Chondrocyte (in vitro differentiated cells): ENCODE measurements around the gene ESR1. TPM values are rescaled to one million over a fixed set of nuclear protein-coding genes. Genes with fewer than 3 reads are reported as not detected.

Experiments used
- DNase-seq: peaks from one replicate; pipeline ENCODE4 v3.0.0; 2021; ENCODE audit warnings: mixed read lengths, low spot score
- H3K27ac Mint-ChIP-seq: one replicate; pipeline ENCODE4 v1.8.0; 2021; ENCODE audit warnings: mild to moderate bottlenecking, moderate library complexity, mixed read lengths; ENCODE audit not compliant: unreplicated experiment
- H3K27me3 Mint-ChIP-seq: 2 replicates; pipeline ENCODE4 v1.8.0; 2021; ENCODE audit warnings: low read depth, mixed read lengths
- H3K36me3 Mint-ChIP-seq: 2 replicates; pipeline ENCODE4 v1.8.0; 2021; ENCODE audit warnings: low read depth, mixed read lengths
- H3K4me1 Mint-ChIP-seq: 2 replicates; pipeline ENCODE4 v1.8.0; 2021; ENCODE audit warnings: low read depth, mild to moderate bottlenecking, mixed read lengths
- H3K4me3 Mint-ChIP-seq: one replicate; pipeline ENCODE4 v1.8.0; 2021; ENCODE audit warnings: mild to moderate bottlenecking, moderate library complexity, mixed read lengths; ENCODE audit not compliant: unreplicated experiment
- H3K9me3 Mint-ChIP-seq: 2 replicates; pipeline ENCODE4 v1.8.0; 2021; ENCODE audit warnings: low read depth, mixed read lengths
- total RNA-seq: library from RNA; stranded (reverse); gene quantifications from 3 replicates; pipeline ENCODE4 v1.2.1, GENCODE V29; 2021
- TF ChIP-seq, protein P1 (sequence below): fragments of 200-600 bp; sonication (generic); IDR thresholded peaks from 2 replicates; pipeline ENCODE4 v1.5.0; 2021; ENCODE audit warnings: antibody characterized with exemption, mild to moderate bottlenecking, moderate library complexity

Gene ESR1
- total RNA-seq, 1 donor from 2014 or later, result not detected

DNA sequence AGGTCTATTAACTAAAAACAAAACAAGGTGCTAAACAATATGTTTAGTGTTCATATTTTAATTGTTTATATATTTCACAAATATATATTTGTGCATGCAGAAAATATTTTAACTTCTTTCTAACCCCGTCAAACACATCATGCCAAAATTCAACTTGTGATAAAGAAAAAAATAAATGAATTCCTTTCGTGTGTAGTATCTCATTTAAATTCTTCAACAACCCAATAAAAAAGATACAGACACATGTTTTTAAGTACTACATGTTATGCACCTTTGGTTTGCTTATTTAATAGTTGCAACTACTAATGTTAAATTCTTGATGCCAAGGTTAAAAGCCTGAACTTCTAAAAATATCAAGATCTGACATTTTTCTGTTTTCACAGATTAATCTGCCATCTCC lies 252.4 kb downstream of the ESR1 start:
- Mint-ChIP-seq H3K4me3 (no peak overlapping the region), H3K36me3 (peaks cover 3% of the 10 kb centered on the region), H3K9me3 (peaks cover 3% of the 10 kb centered on the region), H3K4me1 (peaks cover 4% of the 10 kb centered on the region), H3K27ac (no peak overlapping the region), H3K27me3 (peaks cover 24% of the 10 kb centered on the region)
- TF ChIP-seq, protein P1, sequence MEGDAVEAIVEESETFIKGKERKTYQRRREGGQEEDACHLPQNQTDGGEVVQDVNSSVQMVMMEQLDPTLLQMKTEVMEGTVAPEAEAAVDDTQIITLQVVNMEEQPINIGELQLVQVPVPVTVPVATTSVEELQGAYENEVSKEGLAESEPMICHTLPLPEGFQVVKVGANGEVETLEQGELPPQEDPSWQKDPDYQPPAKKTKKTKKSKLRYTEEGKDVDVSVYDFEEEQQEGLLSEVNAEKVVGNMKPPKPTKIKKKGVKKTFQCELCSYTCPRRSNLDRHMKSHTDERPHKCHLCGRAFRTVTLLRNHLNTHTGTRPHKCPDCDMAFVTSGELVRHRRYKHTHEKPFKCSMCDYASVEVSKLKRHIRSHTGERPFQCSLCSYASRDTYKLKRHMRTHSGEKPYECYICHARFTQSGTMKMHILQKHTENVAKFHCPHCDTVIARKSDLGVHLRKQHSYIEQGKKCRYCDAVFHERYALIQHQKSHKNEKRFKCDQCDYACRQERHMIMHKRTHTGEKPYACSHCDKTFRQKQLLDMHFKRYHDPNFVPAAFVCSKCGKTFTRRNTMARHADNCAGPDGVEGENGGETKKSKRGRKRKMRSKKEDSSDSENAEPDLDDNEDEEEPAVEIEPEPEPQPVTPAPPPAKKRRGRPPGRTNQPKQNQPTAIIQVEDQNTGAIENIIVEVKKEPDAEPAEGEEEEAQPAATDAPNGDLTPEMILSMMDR, result no peak
- no peak for DNase-seq

DNA sequence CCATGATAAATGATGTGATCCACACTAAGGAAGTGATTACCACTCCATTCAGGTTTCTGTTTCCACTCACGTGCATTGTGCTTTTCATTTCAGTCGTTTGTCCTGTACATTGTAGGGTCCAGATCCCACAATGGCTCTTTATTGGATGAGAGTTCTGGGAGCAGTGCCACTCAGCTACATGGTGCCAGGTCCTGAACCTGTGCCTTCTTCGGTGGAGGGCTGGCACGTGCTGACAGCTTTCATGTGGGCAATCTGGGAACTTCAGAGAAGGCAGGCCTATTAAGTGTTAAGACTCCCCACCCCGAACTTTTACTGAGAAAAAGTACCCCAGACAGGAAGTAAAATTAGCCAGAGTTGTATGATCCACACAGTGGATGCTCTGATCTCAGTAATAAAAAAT lies 255.0 kb downstream of the ESR1 start:
- DNase-seq, result no peak
- TF ChIP-seq, protein P1, result no peak
- no peaks in the 10 kb centered on the region for H3K9me3 Mint-ChIP-seq
- H3K27me3 Mint-ChIP-seq, result peaks cover 22% of the 10 kb centered on the region
- no peak overlapping the region for H3K4me3 Mint-ChIP-seq
- peaks cover 6% of the 10 kb centered on the region for H3K36me3 Mint-ChIP-seq
- H3K27ac Mint-ChIP-seq, result no peak overlapping the region
- H3K4me1 Mint-ChIP-seq, result peaks cover 4% of the 10 kb centered on the region

DNA sequence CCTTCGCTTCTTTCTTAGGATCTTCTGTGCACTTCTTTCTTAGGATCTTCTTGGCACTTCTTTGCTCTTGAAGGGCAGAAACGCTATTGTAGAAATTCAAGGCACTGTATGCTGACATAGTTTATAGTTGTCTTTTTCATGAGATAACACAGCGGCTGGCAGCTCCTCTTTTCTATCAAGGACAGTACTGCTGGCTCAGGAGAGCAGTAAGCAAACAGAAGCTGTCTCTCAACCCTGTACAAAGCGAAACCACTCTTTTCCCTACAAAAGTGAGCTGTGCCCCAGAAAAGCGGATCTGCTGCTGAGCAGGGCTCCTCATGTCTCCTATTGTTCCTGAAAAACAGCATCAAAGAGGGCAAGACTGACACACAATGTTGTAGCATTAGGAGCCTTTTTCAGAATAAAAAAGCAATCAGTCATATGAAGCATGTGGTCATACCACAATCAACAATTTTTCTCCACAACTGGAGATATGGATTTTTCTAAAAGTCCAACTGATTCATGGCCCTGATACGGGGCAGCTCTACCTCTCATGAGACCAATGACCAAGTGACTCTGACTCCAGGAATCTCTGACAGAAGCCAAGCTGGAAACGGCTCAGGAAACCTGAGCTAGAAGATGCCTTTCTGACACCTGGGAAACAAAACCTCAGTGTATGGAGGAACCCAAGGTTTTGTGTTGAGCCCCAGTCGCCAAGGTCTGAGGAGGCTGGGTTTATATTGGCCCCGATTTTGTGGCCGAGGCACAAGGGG lies 255.9 kb downstream of the ESR1 start:
- Mint-ChIP-seq H3K36me3 (peaks cover 6% of the 10 kb centered on the region), H3K4me3 (no peak overlapping the region), H3K27ac (no peak overlapping the region), H3K9me3 (no peaks in the 10 kb centered on the region), H3K27me3 (peaks cover 19% of the 10 kb centered on the region), H3K4me1 (no peaks in the 10 kb centered on the region)
- TF ChIP-seq, protein P1, result no peak
- DNase-seq, result no peak

DNA sequence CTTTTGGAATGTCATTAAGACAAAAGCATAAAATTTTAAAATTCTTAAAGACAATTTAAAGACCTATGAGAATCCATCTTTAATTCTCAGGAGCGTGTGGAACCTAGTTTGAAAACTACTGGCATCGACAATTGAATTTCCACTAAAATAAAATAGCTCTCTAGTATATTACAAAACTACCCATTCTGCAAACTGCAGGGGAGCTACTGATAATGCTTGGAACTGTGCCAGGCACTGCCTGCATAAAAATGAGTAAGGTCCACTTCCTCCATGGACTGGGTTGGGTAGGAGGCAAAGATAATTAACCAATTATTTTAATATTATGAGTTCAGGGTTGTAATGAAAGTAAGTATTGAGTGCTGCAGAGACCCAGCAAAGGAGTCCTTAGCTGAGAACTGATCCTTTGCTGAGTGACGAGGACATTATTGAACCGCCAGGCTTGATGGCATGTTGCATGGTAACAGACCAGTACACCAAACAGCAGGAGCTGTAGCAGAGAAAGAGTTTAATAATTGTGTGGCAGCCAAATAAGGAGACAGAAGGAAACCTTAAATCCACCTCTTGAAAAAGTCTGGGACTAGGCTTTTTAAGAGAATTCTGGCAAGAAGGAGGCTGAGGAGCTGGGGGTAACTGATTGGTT lies 261.3 kb downstream of the ESR1 start:
- TF ChIP-seq, protein P1, result no peak
- peaks cover 13% of the 10 kb centered on the region for H3K27me3 Mint-ChIP-seq
- peaks cover 3% of the 10 kb centered on the region for H3K36me3 Mint-ChIP-seq
- H3K27ac Mint-ChIP-seq, result no peak overlapping the region
- H3K9me3 Mint-ChIP-seq, result no peaks in the 10 kb centered on the region
- H3K4me3 Mint-ChIP-seq, result no peak overlapping the region
- DNase-seq, result no peak
- H3K4me1 Mint-ChIP-seq, result no peaks in the 10 kb centered on the region

DNA sequence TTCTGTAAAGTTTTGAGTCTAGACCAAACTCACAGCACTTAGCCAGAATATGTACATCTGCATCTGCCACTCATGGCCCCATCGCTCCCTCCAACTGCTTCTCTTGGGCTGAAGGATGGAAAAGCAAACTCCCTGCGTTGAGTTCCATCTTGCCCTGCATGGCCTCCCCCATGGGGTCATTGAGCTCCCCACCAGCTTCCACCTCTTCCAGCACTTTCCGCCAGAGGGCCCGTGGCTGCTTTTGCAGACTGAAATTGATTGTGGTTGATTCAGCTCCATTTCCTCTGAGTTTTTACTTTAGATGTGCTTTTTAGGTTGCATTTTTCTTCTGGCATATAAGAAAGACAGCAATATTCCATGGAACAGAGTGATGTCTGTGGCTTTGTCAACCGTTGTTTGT lies 263.1 kb downstream of the ESR1 start:
- TF ChIP-seq, protein P1, result no peak
- Mint-ChIP-seq H3K36me3 (peaks cover 4% of the 10 kb centered on the region), H3K4me3 (no peak overlapping the region), H3K9me3 (peaks cover 5% of the 10 kb centered on the region), H3K4me1 (no peaks in the 10 kb centered on the region), H3K27me3 (peaks cover 8% of the 10 kb centered on the region), H3K27ac (no peak overlapping the region)
- no peak for DNase-seq
